IPS-20b (cell line): ENCODE data around the gene PSORS1C2.
"Not testable (repeated sequence)": the region's sequence is repeated elsewhere in the genome, so short reads cannot be mapped to it uniquely, and the experiment has no call there.

Source experiments
- H3K27ac ChIP-seq: one replicate; pipeline ENCODE4 v1.5.1; 2013; ENCODE audit warnings: low read length
- H3K27me3 ChIP-seq: 2 replicates; pipeline ENCODE4 v1.6.1; 2013; ENCODE audit warnings: mild to moderate bottlenecking, low read length, inconsistent platforms; ENCODE audit not compliant: insufficient read depth
- H3K36me3 ChIP-seq: 2 replicates; pipeline ENCODE4 v1.6.1; 2013; ENCODE audit warnings: low read depth, mild to moderate bottlenecking, inconsistent platforms, low read length, moderate library complexity; ENCODE audit not compliant: insufficient read depth
- H3K4me1 ChIP-seq: 2 replicates; pipeline ENCODE4 v1.6.1; 2013; ENCODE audit warnings: mild to moderate bottlenecking, control low read depth, inconsistent platforms, low read length, moderate library complexity; ENCODE audit not compliant: insufficient read depth
- H3K4me3 ChIP-seq: 2 replicates; pipeline ENCODE4 v1.5.1; 2013; ENCODE audit warnings: mild to moderate bottlenecking, low read length, inconsistent platforms
- H3K9ac ChIP-seq: 2 replicates; pipeline ENCODE4 v1.6.1; 2013; ENCODE audit warnings: low read depth, mild to moderate bottlenecking, inconsistent platforms, low read length, moderate library complexity
- H3K9me3 ChIP-seq: 2 replicates; pipeline ENCODE4 v1.6.1; 2013; ENCODE audit warnings: mild to moderate bottlenecking, low read depth, low read length, inconsistent platforms; ENCODE audit not compliant: insufficient read depth

The PSORS1C2 gene

GRCh38 chr6:31173406-31173805, 34.5 kb upstream of the PSORS1C2 start:
- H3K27ac ChIP-seq = peak overlapping the region; percentile 98
- peaks cover 5% of the 10 kb centered on the region; the same call in 1 of the 2 replicates for H3K36me3 ChIP-seq
- no peaks in the 10 kb centered on the region for H3K9me3 ChIP-seq
- peaks cover 19% of the 10 kb centered on the region for H3K4me1 ChIP-seq
- H3K9ac ChIP-seq = peak overlapping the region; percentile 96
- no peaks in the 10 kb centered on the region for H3K27me3 ChIP-seq
- H3K4me3 ChIP-seq = peak overlapping the region; percentile 85

DNA sequence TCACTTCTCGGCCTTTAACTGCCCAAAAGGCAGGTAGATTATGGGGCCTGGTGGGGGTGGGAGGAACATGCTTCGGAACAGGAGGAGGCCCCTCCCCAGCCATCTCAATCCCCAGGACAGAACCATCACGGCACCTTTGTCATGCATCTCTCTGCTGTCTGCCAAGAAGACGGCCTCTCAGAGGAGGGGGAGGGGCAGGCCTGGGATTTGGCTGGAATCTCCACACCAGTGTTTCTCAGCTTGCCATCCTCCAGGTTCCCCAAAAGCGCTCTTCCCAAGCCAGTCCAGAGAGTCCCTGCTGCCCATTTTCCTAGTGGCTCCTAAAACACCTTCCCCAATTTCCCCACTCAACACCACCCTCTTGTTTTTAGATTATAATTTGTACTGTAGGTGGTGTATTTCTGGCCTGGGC, 34.1 kb upstream of the PSORS1C2 start:
- H3K9me3 ChIP-seq = no peaks in the 10 kb centered on the region
- H3K9ac ChIP-seq = peak overlapping the region; percentile 96
- peaks cover 19% of the 10 kb centered on the region for H3K4me1 ChIP-seq
- H3K4me3 ChIP-seq = peak overlapping the region; percentile 85
- H3K27me3 ChIP-seq = no peaks in the 10 kb centered on the region
- H3K36me3 ChIP-seq = peaks cover 8% of the 10 kb centered on the region; the same call in 1 of the 2 replicates
- H3K27ac ChIP-seq = peak overlapping the region; percentile 98

- Histone ChIP-seq H3K4me1 (peaks cover 19% of the 10 kb centered on the region), H3K4me3 (peak overlapping the region; percentile 85), H3K36me3 (peaks cover 12% of the 10 kb centered on the region; the same call in 1 of the 2 replicates), H3K9me3 (no peaks in the 10 kb centered on the region), H3K27ac (peak overlapping the region; percentile 97), H3K27me3 (no peaks in the 10 kb centered on the region), H3K9ac (peak overlapping the region; percentile 99)
These were observed 33.4 kb upstream of the PSORS1C2 start for GRCh38 chr6:31171931-31172905.

DNA sequence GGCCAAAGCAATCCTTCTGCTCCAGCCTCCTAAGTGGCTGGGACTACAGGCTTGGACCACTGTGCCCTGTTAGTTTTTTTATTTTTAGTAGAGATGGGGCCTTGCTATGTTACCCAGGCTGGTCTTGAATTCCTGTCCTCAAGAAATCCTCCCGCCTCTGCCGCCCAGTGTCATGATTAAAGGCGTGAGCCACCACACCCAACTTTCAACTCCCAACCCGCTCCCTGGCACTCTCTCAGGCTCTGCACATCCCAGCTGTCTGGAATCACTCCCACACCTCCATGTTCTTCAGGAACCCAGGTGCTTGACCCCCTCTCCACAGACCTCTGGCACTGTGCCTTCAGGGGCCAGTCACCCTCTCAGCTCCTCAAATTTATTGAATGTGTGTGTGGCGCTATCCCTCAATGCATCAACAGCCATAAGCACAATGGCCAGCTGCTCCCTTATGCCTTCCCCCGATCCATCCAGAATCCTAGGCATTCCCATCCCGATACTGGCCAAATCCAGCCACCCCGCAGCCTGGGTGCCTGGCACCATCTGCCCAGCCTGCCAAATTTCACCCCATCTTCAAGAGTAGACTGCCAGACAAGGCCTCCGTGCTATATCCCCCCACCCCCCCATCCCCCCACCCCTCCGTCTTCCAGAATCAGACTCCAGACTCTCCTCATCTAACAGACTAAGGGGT, 32.3 kb upstream of the PSORS1C2 start:
- H3K4me3 ChIP-seq = peak overlapping the region; percentile 99; the same call in 1 of the 2 replicates
- H3K27me3 ChIP-seq = no peaks in the 10 kb centered on the region
- H3K36me3 ChIP-seq = peaks cover 21% of the 10 kb centered on the region
- peaks cover 19% of the 10 kb centered on the region for H3K4me1 ChIP-seq
- H3K9ac ChIP-seq = peak overlapping the region; percentile 99; the same call in 1 of the 2 replicates
- peak overlapping the region; percentile 50 for H3K27ac ChIP-seq
- no peaks in the 10 kb centered on the region for H3K9me3 ChIP-seq

GRCh38 chr6:31170600-31170881, 31.7 kb upstream of the PSORS1C2 start, which contains the start of gene POU5F1:
POU5F1 (minus strand) TSS chr6:31170682; CDS start chr6:31170620, 62 bp downstream.
- no peaks in the 10 kb centered on the region for H3K27me3 ChIP-seq
- H3K4me3 ChIP-seq = peak within 1 kb of the TSS; percentile 99
- H3K9ac ChIP-seq = peak within 1 kb of the TSS; percentile 99
- no peaks in the 10 kb centered on the region for H3K9me3 ChIP-seq
- H3K4me1 ChIP-seq = peaks cover 24% of the 10 kb centered on the region
- H3K36me3 ChIP-seq = peaks cover 27% of the 10 kb centered on the region
- peak within 1 kb of the TSS; percentile 50 for H3K27ac ChIP-seq

GRCh38 chr6:31169858-31170599, 31.2 kb upstream of the PSORS1C2 start:
- H3K9me3 ChIP-seq, H3K27me3 ChIP-seq: not testable (repeated sequence)
- Histone ChIP-seq H3K9ac (peak overlapping the region; percentile 99), H3K4me1 (peaks cover 28% of the 10 kb centered on the region), H3K27ac (peak overlapping the region; percentile 50), H3K4me3 (peak overlapping the region; percentile 99), H3K36me3 (peaks cover 32% of the 10 kb centered on the region)

GRCh38 chr6:31169123-31169857, 30.4 kb upstream of the PSORS1C2 start:
- peaks cover 28% of the 10 kb centered on the region for H3K4me1 ChIP-seq
- H3K4me3 ChIP-seq = peak overlapping the region; percentile 99
- H3K9me3 ChIP-seq = no peaks in the 10 kb centered on the region
- H3K27ac ChIP-seq = peak overlapping the region; percentile 50
- H3K27me3 ChIP-seq = no peaks in the 10 kb centered on the region
- peak overlapping the region; percentile 99 for H3K9ac ChIP-seq
- peaks cover 36% of the 10 kb centered on the region for H3K36me3 ChIP-seq

DNA sequence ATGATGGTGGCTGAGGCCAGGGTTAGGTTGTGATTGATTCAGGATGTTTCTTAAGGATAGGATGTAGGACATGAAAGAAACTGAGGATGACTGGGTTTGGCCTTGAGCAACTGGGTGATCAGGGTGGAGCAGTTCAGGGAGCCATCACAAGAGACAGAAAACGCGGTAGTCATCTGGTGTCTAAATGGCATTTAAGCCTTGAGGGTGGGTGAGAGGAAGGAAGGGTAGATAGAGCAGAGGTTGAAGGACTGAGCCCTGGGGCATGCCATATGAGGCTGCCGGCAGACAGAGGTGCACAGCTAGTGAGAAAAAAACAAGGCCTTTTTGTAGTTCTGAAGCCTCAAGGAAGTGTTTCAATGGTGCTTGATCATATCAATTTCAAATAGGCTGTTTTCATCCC, 29.7 kb upstream of the PSORS1C2 start:
- H3K9me3 ChIP-seq = no peaks in the 10 kb centered on the region
- no peaks in the 10 kb centered on the region for H3K27me3 ChIP-seq
- H3K4me3 ChIP-seq = peak overlapping the region; percentile 99
- no peak overlapping the region for H3K27ac ChIP-seq
- peak overlapping the region; percentile 99; the same call in 1 of the 2 replicates for H3K9ac ChIP-seq
- H3K4me1 ChIP-seq = peaks cover 22% of the 10 kb centered on the region
- peaks cover 43% of the 10 kb centered on the region for H3K36me3 ChIP-seq

GRCh38 chr6:31165986-31166385, 27.1 kb upstream of the PSORS1C2 start:
- peak overlapping the region; percentile 15; the same call in 1 of the 2 replicates for H3K4me3 ChIP-seq
- peaks cover 13% of the 10 kb centered on the region for H3K4me1 ChIP-seq
- no peak overlapping the region for H3K27ac ChIP-seq
- H3K9ac ChIP-seq = no peak overlapping the region; the same call in 1 of the 2 replicates
- no peaks in the 10 kb centered on the region for H3K27me3 ChIP-seq
- no peaks in the 10 kb centered on the region for H3K9me3 ChIP-seq
- peaks cover 68% of the 10 kb centered on the region for H3K36me3 ChIP-seq

- not testable (repeated sequence) for H3K9me3 ChIP-seq, H3K27me3 ChIP-seq, H3K9ac ChIP-seq, H3K4me3 ChIP-seq, H3K27ac ChIP-seq, H3K4me1 ChIP-seq
- peaks cover 68% of the 10 kb centered on the region for H3K36me3 ChIP-seq
These were observed 26.4 kb upstream of the PSORS1C2 start for GRCh38 chr6:31165064-31165832.
